IPS-20b (cell line): ENCODE data around the gene VPS13D.
"Not testable (repeated sequence)": the region's sequence is repeated elsewhere in the genome, so short reads cannot be mapped to it uniquely, and the experiment has no call there.

ENCODE experiments used
- H3K27ac ChIP-seq: one replicate; pipeline ENCODE4 v1.5.1; 2013; ENCODE audit warnings: low read length
- H3K27me3 ChIP-seq: 2 replicates; pipeline ENCODE4 v1.6.1; 2013; ENCODE audit warnings: mild to moderate bottlenecking, low read length, inconsistent platforms; ENCODE audit not compliant: insufficient read depth
- H3K36me3 ChIP-seq: 2 replicates; pipeline ENCODE4 v1.6.1; 2013; ENCODE audit warnings: low read depth, mild to moderate bottlenecking, inconsistent platforms, low read length, moderate library complexity; ENCODE audit not compliant: insufficient read depth
- H3K4me1 ChIP-seq: 2 replicates; pipeline ENCODE4 v1.6.1; 2013; ENCODE audit warnings: mild to moderate bottlenecking, control low read depth, inconsistent platforms, low read length, moderate library complexity; ENCODE audit not compliant: insufficient read depth
- H3K4me3 ChIP-seq: 2 replicates; pipeline ENCODE4 v1.5.1; 2013; ENCODE audit warnings: mild to moderate bottlenecking, low read length, inconsistent platforms
- H3K9ac ChIP-seq: 2 replicates; pipeline ENCODE4 v1.6.1; 2013; ENCODE audit warnings: low read depth, mild to moderate bottlenecking, inconsistent platforms, low read length, moderate library complexity
- H3K9me3 ChIP-seq: 2 replicates; pipeline ENCODE4 v1.6.1; 2013; ENCODE audit warnings: mild to moderate bottlenecking, low read depth, low read length, inconsistent platforms; ENCODE audit not compliant: insufficient read depth

Gene VPS13D

GRCh38 chr1:12384836-12385456 lies 155.1 kb downstream of the VPS13D start:
- no peak overlapping the region for H3K27ac ChIP-seq
- H3K9ac ChIP-seq: no peak overlapping the region
- no peaks in the 10 kb centered on the region for H3K4me1 ChIP-seq
- H3K27me3 ChIP-seq: no peaks in the 10 kb centered on the region
- no peak overlapping the region for H3K4me3 ChIP-seq
- peaks cover 12% of the 10 kb centered on the region; the same call in 1 of the 2 replicates for H3K9me3 ChIP-seq
- H3K36me3 ChIP-seq: peaks cover 69% of the 10 kb centered on the region

- Histone ChIP-seq H3K27ac (no peak overlapping the region), H3K9me3 (peaks cover 12% of the 10 kb centered on the region; the same call in 1 of the 2 replicates), H3K4me1 (no peaks in the 10 kb centered on the region), H3K36me3 (peaks cover 69% of the 10 kb centered on the region), H3K27me3 (no peaks in the 10 kb centered on the region), H3K9ac (no peak overlapping the region), H3K4me3 (no peak overlapping the region)
Observed at GRCh38 chr1:12386130-12386529, 156.3 kb downstream of the VPS13D start.

GRCh38 chr1:12387641-12388040 lies 157.8 kb downstream of the VPS13D start:
- Histone ChIP-seq H3K36me3 (peaks cover 68% of the 10 kb centered on the region), H3K27me3 (no peaks in the 10 kb centered on the region), H3K4me1 (no peaks in the 10 kb centered on the region), H3K9ac (no peak overlapping the region), H3K4me3 (no peak overlapping the region), H3K9me3 (peaks cover 12% of the 10 kb centered on the region; the same call in 1 of the 2 replicates), H3K27ac (no peak overlapping the region)

- not testable (repeated sequence) for H3K4me3 ChIP-seq, H3K27ac ChIP-seq, H3K27me3 ChIP-seq, H3K9ac ChIP-seq, H3K4me1 ChIP-seq
- peaks cover 43% of the 10 kb centered on the region for H3K36me3 ChIP-seq
- peaks cover 12% of the 10 kb centered on the region; the same call in 1 of the 2 replicates for H3K9me3 ChIP-seq
Observed at GRCh38 chr1:12390296-12390695, 160.5 kb downstream of the VPS13D start.

GRCh38 chr1:12397462-12398450 lies 167.9 kb downstream of the VPS13D start:
- Histone ChIP-seq H3K9me3 (no peaks in the 10 kb centered on the region), H3K27me3 (no peaks in the 10 kb centered on the region), H3K4me3 (no peak overlapping the region), H3K27ac (no peak overlapping the region), H3K9ac (no peak overlapping the region), H3K4me1 (no peaks in the 10 kb centered on the region), H3K36me3 (peaks cover 8% of the 10 kb centered on the region)

GRCh38 chr1:12398479-12398878 lies 168.6 kb downstream of the VPS13D start:
- H3K36me3 ChIP-seq: peaks cover 10% of the 10 kb centered on the region
- no peaks in the 10 kb centered on the region for H3K9me3 ChIP-seq
- H3K27me3 ChIP-seq: no peaks in the 10 kb centered on the region
- no peaks in the 10 kb centered on the region for H3K4me1 ChIP-seq
- no peak overlapping the region for H3K4me3 ChIP-seq
- no peak overlapping the region for H3K9ac ChIP-seq
- no peak overlapping the region for H3K27ac ChIP-seq

GRCh38 chr1:12400027-12400693 lies 170.3 kb downstream of the VPS13D start:
- no peaks in the 10 kb centered on the region for H3K9me3 ChIP-seq
- no peaks in the 10 kb centered on the region for H3K27me3 ChIP-seq
- no peak overlapping the region for H3K9ac ChIP-seq
- H3K36me3 ChIP-seq: peaks cover 26% of the 10 kb centered on the region
- no peaks in the 10 kb centered on the region for H3K4me1 ChIP-seq
- no peak overlapping the region for H3K4me3 ChIP-seq
- H3K27ac ChIP-seq: no peak overlapping the region

GRCh38 chr1:12402159-12402673 lies 172.4 kb downstream of the VPS13D start:
- Histone ChIP-seq H3K9me3 (no peaks in the 10 kb centered on the region), H3K9ac (no peak overlapping the region), H3K36me3 (peaks cover 33% of the 10 kb centered on the region), H3K4me3 (no peak overlapping the region), H3K4me1 (no peaks in the 10 kb centered on the region), H3K27ac (no peak overlapping the region), H3K27me3 (no peaks in the 10 kb centered on the region)

- no peaks in the 10 kb centered on the region for H3K9me3 ChIP-seq
Observed at GRCh38 chr1:12402842-12403241, 173.0 kb downstream of the VPS13D start.

GRCh38 chr1:12404918-12405317 lies 175.1 kb downstream of the VPS13D start:
- H3K9ac ChIP-seq: no peak overlapping the region
- no peaks in the 10 kb centered on the region for H3K27me3 ChIP-seq
- peaks cover 34% of the 10 kb centered on the region for H3K36me3 ChIP-seq
- no peak overlapping the region for H3K27ac ChIP-seq
- H3K9me3 ChIP-seq: no peaks in the 10 kb centered on the region
- H3K4me1 ChIP-seq: no peaks in the 10 kb centered on the region
- no peak overlapping the region for H3K4me3 ChIP-seq

More at GRCh38 chr1:12402842-12403241, 173.0 kb downstream of the VPS13D start:
- Histone ChIP-seq H3K27me3 (no peaks in the 10 kb centered on the region), H3K27ac (no peak overlapping the region), H3K36me3 (peaks cover 33% of the 10 kb centered on the region), H3K9ac (no peak overlapping the region), H3K4me3 (no peak overlapping the region), H3K4me1 (no peaks in the 10 kb centered on the region)
